KMS-11 (cell line): ENCODE data around the gene ARHGAP27.

Source experiments
- H2AFZ ChIP-seq: fragments of 200-600 bp; sonication (generic); 2 replicates; pipeline ENCODE4 v1.6.1; 2016; ENCODE audit warnings: antibody characterized with exemption, mixed run types, low read depth
- H3K27ac ChIP-seq: fragments of 200-600 bp; sonication (generic); 2 replicates; pipeline ENCODE4 v1.6.1; 2016; ENCODE audit warnings: mild to moderate bottlenecking, mixed run types
- H3K27me3 ChIP-seq: fragments of 200-600 bp; sonication (generic); 2 replicates; pipeline ENCODE4 v1.6.1; 2017; ENCODE audit warnings: mild to moderate bottlenecking, low read depth, mixed run types, moderate library complexity; ENCODE audit not compliant: insufficient read depth
- H3K36me3 ChIP-seq: fragments of 200-600 bp; sonication (generic); 2 replicates; pipeline ENCODE4 v1.6.1; 2017; ENCODE audit warnings: mild to moderate bottlenecking, mixed run types; ENCODE audit not compliant: insufficient read depth
- H3K4me1 ChIP-seq: fragments of 200-600 bp; sonication (generic); 2 replicates; pipeline ENCODE4 v1.6.1; 2016; ENCODE audit warnings: mild to moderate bottlenecking, low read depth, mixed run types; ENCODE audit not compliant: poor library complexity, severe bottlenecking
- H3K4me2 ChIP-seq: fragments of 200-600 bp; sonication (generic); 2 replicates; pipeline ENCODE4 v1.7.0; 2016; ENCODE audit warnings: mild to moderate bottlenecking, mixed run types
- H3K4me3 ChIP-seq: fragments of 200-600 bp; sonication (generic); IDR thresholded peaks from 2 replicates; pipeline ENCODE4 v1.6.1; 2017; ENCODE audit warnings: low read depth, low read length, mixed read lengths; ENCODE audit not compliant: insufficient read depth
- H3K79me2 ChIP-seq: fragments of 200-600 bp; sonication (generic); 2 replicates; pipeline ENCODE4 v1.6.1; 2016; ENCODE audit warnings: low read depth, mixed run types; ENCODE audit not compliant: insufficient read depth
- H3K9ac ChIP-seq: fragments of 200-600 bp; sonication (generic); 2 replicates; pipeline ENCODE4 v1.6.1; 2016; ENCODE audit warnings: mild to moderate bottlenecking, mixed run types
- H4K20me1 ChIP-seq: fragments of 200-600 bp; sonication (generic); 2 replicates; pipeline ENCODE4 v1.6.1; 2016; ENCODE audit warnings: mild to moderate bottlenecking, mixed run types; ENCODE audit not compliant: insufficient read depth
- TF ChIP-seq, protein P1 (sequence below): fragments of 200-600 bp; sonication (generic); conservative IDR thresholded peaks from 2 replicates; pipeline ENCODE4 v1.6.1; 2017; ENCODE audit warnings: low read depth, mild to moderate bottlenecking, antibody characterized with exemption, low read length, moderate library complexity, mixed read lengths

ARHGAP27 gene

DNA sequence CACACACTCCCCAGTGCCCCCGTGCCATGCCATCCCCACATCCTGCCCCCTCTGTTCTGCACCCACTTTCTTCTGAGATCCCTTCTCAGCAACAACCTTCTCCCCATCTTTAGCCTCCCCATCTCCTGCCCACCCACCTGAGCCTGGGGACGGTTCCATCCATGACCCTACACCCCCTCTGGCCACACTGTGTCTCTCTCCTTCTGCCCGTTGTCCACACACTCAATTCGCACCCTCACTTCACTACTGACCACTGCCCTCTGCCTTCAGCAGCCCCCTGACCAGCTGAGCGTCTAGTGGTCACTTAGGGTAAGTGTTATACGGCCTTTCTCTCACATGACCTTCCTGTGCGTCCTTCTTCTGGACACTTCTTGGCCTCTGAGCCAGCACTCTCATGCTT, 6.1 kb downstream of the ARHGAP27 start:
- Histone ChIP-seq H3K9ac (no peak overlapping the region), H2AFZ (no peak overlapping the region), H4K20me1 (no peaks in the 10 kb centered on the region), H3K27me3 (no peaks in the 10 kb centered on the region), H3K4me2 (no peak overlapping the region), H3K36me3 (no peaks in the 10 kb centered on the region), H3K4me3 (no peak overlapping the region), H3K79me2 (no peaks in the 10 kb centered on the region), H3K4me1 (peaks cover 36% of the 10 kb centered on the region), H3K27ac (no peak overlapping the region)
- TF ChIP-seq, protein P1, sequence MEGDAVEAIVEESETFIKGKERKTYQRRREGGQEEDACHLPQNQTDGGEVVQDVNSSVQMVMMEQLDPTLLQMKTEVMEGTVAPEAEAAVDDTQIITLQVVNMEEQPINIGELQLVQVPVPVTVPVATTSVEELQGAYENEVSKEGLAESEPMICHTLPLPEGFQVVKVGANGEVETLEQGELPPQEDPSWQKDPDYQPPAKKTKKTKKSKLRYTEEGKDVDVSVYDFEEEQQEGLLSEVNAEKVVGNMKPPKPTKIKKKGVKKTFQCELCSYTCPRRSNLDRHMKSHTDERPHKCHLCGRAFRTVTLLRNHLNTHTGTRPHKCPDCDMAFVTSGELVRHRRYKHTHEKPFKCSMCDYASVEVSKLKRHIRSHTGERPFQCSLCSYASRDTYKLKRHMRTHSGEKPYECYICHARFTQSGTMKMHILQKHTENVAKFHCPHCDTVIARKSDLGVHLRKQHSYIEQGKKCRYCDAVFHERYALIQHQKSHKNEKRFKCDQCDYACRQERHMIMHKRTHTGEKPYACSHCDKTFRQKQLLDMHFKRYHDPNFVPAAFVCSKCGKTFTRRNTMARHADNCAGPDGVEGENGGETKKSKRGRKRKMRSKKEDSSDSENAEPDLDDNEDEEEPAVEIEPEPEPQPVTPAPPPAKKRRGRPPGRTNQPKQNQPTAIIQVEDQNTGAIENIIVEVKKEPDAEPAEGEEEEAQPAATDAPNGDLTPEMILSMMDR: no peak

DNA sequence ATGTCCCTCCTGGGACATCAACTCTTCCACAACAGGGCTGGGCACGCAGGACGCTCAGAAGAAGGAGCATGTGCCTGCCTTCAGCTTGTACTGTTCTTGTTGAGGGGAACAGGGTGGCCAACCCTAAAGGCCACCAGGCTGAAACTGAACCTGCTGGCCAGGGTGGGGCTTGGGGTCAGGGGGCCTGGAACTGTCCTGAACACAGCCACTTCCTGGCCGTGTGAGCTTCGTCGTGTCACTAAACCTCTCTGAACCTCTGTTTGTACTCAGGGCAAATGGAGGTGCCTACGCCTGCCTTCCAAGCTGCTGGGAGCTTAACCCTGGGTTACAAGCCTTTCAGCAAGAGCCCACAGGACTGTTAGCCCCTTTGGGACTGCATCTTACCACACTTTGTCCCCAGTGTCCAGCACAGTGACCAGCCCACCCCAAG, 6.7 kb downstream of the ARHGAP27 start:
- TF ChIP-seq, protein P1: peak; percentile 2; the same call in 1 of the 2 replicates
- Histone ChIP-seq H3K36me3 (no peaks in the 10 kb centered on the region), H3K9ac (no peak overlapping the region), H3K27ac (no peak overlapping the region), H3K4me2 (0 out of 2 replicates have a peak overlapping the region, but pooled peaks have one; percentile 34), H4K20me1 (no peaks in the 10 kb centered on the region), H3K79me2 (no peaks in the 10 kb centered on the region), H3K4me1 (peaks cover 36% of the 10 kb centered on the region), H3K4me3 (no peak overlapping the region), H3K27me3 (no peaks in the 10 kb centered on the region), H2AFZ (peak overlapping the region; percentile 27; the same call in 1 of the 2 replicates)

DNA sequence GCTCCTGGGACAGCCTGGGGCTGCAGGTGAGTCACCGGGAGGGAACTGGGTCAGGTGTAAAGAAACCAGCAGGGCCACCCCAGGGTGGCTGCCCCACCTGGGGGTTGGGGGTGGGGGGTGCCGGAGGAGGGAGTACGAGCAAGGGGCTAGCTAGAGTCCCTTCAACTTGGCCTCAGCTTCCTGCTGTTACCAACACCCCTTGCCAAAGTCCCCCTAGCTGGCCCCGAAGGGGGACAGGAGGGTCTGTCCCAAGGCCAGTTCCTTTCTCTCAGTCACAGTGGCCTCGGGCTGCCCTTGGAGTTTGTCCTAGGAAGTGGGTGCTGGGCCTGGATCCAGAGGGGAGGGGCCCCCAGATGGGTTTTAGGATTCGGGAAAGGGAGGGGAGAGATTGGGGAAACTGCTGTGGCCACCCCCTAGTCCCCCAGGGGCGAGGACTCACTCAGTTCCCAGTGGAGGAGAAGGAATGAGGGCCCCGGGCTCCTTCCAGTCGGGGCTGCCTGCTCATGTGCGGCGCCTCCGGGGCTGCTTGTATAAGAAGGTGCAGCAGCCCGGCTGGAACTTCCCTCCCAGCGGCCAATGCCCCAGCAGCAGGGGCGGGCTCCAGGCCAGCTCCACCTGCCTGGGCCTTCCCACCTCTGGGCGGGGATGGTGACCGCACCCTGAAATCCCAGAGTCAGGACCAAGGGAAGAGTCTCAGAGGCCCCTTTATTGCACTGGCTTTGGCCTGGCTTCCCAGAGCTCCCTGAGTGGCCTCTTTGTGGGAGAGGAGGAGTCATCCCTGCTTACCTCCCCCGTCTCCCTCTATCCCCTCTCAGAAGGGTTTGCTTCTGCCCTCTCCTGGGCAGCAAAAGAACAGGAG, 7.3 kb downstream of the ARHGAP27 start:
- Histone ChIP-seq H3K27me3 (no peaks in the 10 kb centered on the region), H3K9ac (peak overlapping the region; percentile 14; the same call in 1 of the 2 replicates), H3K27ac (no peak overlapping the region), H3K4me2 (0 out of 2 replicates have a peak overlapping the region, but pooled peaks have one; percentile 34), H4K20me1 (no peaks in the 10 kb centered on the region), H3K4me3 (no peak overlapping the region), H3K79me2 (no peaks in the 10 kb centered on the region), H3K4me1 (peaks cover 33% of the 10 kb centered on the region), H3K36me3 (no peaks in the 10 kb centered on the region), H2AFZ (peak overlapping the region; percentile 27; the same call in 1 of the 2 replicates)
- TF ChIP-seq, protein P1: peak; percentile 26; the same call in 1 of the 2 replicates

DNA sequence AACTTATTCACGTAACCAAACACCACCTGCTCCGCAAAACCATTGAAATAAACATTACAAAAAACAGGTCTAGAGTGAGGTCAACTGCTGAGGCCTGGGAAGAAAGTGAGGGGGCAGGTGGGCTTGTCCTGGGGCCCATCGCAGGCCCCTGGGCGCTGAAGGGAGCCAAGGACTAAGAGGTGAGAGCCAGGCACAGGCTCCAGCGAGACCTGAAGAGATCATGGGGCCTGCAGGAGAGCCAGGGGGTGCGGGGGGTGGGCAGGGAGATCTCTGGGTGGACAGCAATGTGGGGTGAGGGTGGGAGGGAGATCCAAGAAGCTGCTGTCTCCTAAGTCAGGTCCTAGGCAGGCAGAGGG, 7.9 kb downstream of the ARHGAP27 start:
- Histone ChIP-seq H3K79me2 (no peaks in the 10 kb centered on the region), H3K27ac (no peak overlapping the region), H3K27me3 (no peaks in the 10 kb centered on the region), H3K36me3 (no peaks in the 10 kb centered on the region), H3K9ac (no peak overlapping the region), H3K4me2 (no peak overlapping the region), H3K4me3 (no peak overlapping the region), H2AFZ (no peak overlapping the region), H3K4me1 (peaks cover 30% of the 10 kb centered on the region), H4K20me1 (no peaks in the 10 kb centered on the region)
- TF ChIP-seq, protein P1: no peak
